HepG2 (cell line): ENCODE measurements around the gene NAPSA. TPM values are rescaled to one million over a fixed set of nuclear protein-coding genes. Genes with fewer than 3 reads are reported as not detected.
A peak's percentile ranks its signal among the peaks of the same experiment; 100 is the strongest.

Source experiments
- AKAP8 ChIP-seq: sonication (generic); formaldehyde crosslinking; IDR thresholded peaks from 2 replicates; pipeline ENCODE4 v1.5.1; 2020; ENCODE audit warnings: mild to moderate bottlenecking, missing genetic modification reagents
- ATRX ChIP-seq: sonication (generic); formaldehyde crosslinking; IDR thresholded peaks from 2 replicates; pipeline ENCODE4 v1.4.0; 2020; ENCODE audit warnings: missing genetic modification reagents, borderline replicate concordance
- CEBPG ChIP-seq: IDR thresholded peaks from 2 replicates; pipeline ENCODE4 v1.6.1; 2016
- ELF4 ChIP-seq: sonication (generic); formaldehyde crosslinking; IDR thresholded peaks from 2 replicates; pipeline ENCODE4 v1.5.0; 2020; ENCODE audit warnings: missing genetic modification reagents, mild to moderate bottlenecking, moderate library complexity, borderline replicate concordance
- GLI4 ChIP-seq: sonication (generic); formaldehyde crosslinking; IDR thresholded peaks from 2 replicates; pipeline ENCODE4 v1.5.1; 2020; ENCODE audit warnings: missing genetic modification reagents, mild to moderate bottlenecking, moderate library complexity, borderline replicate concordance
- GTF3A ChIP-seq: sonication (generic); formaldehyde crosslinking; conservative IDR thresholded peaks from 2 replicates; pipeline ENCODE4 v1.4.0; 2020; ENCODE audit warnings: mild to moderate bottlenecking, missing genetic modification reagents
- LCORL ChIP-seq, 2 experiments: fragments of 450-650 bp in 1 of 2; sonication (generic) in 1 of 2; formaldehyde crosslinking in 1 of 2; IDR thresholded peaks; 2 replicates each; pipeline versions ENCODE4 v1.5.0 to v1.6.1; 2017 to 2020; ENCODE audit warnings: antibody characterized with exemption in 1 of 2, missing genetic modification reagents in 1 of 2
- MEF2D ChIP-seq: sonication (generic); formaldehyde crosslinking; IDR thresholded peaks from 2 replicates; pipeline ENCODE4 v1.5.1; 2020; ENCODE audit warnings: mild to moderate bottlenecking, missing genetic modification reagents
- NR2F1 ChIP-seq, 2 experiments: fragments of 450-650 bp in 1 of 2; formaldehyde crosslinking in 1 of 2; IDR thresholded peaks; 2 replicates each; pipeline versions ENCODE4 v1.5.0 to v1.6.1; 2016 to 2020; ENCODE audit warnings: mild to moderate bottlenecking in 1 of 2, missing compliant biosample characterization in 1 of 2, missing genetic modification reagents in 1 of 2, moderate library complexity in 1 of 2
- SNRNP70 ChIP-seq: fragments of 200-400 bp; formaldehyde crosslinking; IDR thresholded peaks from 2 replicates; pipeline ENCODE4 v1.6.1; 2017; ENCODE audit warnings: mild to moderate bottlenecking, low read depth, low read length, moderate library complexity
- SP4 ChIP-seq: sonication (generic); formaldehyde crosslinking; IDR thresholded peaks from 2 replicates; pipeline ENCODE4 v1.8.1; 2023; ENCODE audit warnings: mild to moderate bottlenecking, missing genetic modification reagents
- ZBED4 ChIP-seq: sonication (generic); formaldehyde crosslinking; IDR thresholded peaks from 2 replicates; pipeline ENCODE4 v1.4.0; 2020; ENCODE audit warnings: missing genetic modification reagents, borderline replicate concordance
- ZFX ChIP-seq: sonication (generic); formaldehyde crosslinking; IDR thresholded peaks from 2 replicates; pipeline ENCODE4 v1.4.0; 2020; ENCODE audit warnings: mild to moderate bottlenecking, low read depth, missing genetic modification reagents, moderate library complexity
- ZNF235 ChIP-seq: sonication (generic); formaldehyde crosslinking; IDR thresholded peaks from 2 replicates; pipeline ENCODE4 v1.8.1; 2023; ENCODE audit warnings: mild to moderate bottlenecking, missing genetic modification reagents, borderline replicate concordance
- ZNF263 ChIP-seq: sonication (generic); formaldehyde crosslinking; IDR thresholded peaks from 2 replicates; pipeline ENCODE4 v1.4.0; 2020; ENCODE audit warnings: missing genetic modification reagents
- ZNF614 ChIP-seq: IDR thresholded peaks from 2 replicates; pipeline ENCODE4 v1.6.1; 2018; ENCODE audit warnings: missing biosample characterization, missing genetic modification reagents, inconsistent platforms, borderline replicate concordance
- ZNF800 ChIP-seq: sonication (generic); formaldehyde crosslinking; IDR thresholded peaks from 2 replicates; pipeline ENCODE4 v1.4.0; 2020; ENCODE audit warnings: missing genetic modification reagents
- polyA plus RNA-seq, 8 experiments: library from polyadenylated mRNA; depleted of rRNA in 3 of 8; stranded (reverse) in 7 of 8; unstranded in 1 of 8; fragments of >200 nt; fragmentation: Illumina TruSeq in 4 of 8; extraction: Trizol in 4 of 8; gene quantifications; 2 replicates each; pipeline versions ENCODE4 v1.2.1 to v1.2.3, GENCODE V29; 2011 to 2016; ENCODE audit warnings: low read depth in 4 of 8, missing spikeins in 1 of 8, mixed read lengths in 1 of 8; ENCODE audit not compliant: insufficient read depth in 1 of 8
- total RNA-seq, 5 experiments: library from RNA; depleted of rRNA; stranded (reverse); fragments of >200 nt; fragmentation: Illumina TruSeq; extraction: Trizol; gene quantifications; 2 replicates each; pipeline ENCODE4 v1.2.3, GENCODE V29; 2016; ENCODE audit warnings: low read depth in 1 of 5
- TF ChIP-seq, protein P1 (sequence below): fragments of 450-650 bp; IDR thresholded peaks from 2 replicates; pipeline ENCODE4 v1.6.1; 2017
- TF ChIP-seq, protein P2 (sequence below): sonication (generic); formaldehyde crosslinking; IDR thresholded peaks from 2 replicates; pipeline ENCODE4 v1.4.0; 2020; ENCODE audit warnings: missing genetic modification reagents

The NAPSA gene
- total and polyA plus RNA-seq, 2 of the 13 experiments (the other 11 are each of a cell fraction or from before 2014, with no cell fraction given): not detected

GRCh38 chr19:50329146-50329925, 36.1 kb downstream of the NAPSA start, which contains the start of gene KCNC3 (continued):
- TF ChIP-seq ATRX (CRISPR knock-in tag): no peak
- TF ChIP-seq, protein P1, sequence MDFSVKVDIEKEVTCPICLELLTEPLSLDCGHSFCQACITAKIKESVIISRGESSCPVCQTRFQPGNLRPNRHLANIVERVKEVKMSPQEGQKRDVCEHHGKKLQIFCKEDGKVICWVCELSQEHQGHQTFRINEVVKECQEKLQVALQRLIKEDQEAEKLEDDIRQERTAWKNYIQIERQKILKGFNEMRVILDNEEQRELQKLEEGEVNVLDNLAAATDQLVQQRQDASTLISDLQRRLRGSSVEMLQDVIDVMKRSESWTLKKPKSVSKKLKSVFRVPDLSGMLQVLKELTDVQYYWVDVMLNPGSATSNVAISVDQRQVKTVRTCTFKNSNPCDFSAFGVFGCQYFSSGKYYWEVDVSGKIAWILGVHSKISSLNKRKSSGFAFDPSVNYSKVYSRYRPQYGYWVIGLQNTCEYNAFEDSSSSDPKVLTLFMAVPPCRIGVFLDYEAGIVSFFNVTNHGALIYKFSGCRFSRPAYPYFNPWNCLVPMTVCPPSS: no peak
- TF ChIP-seq NR2F1 (CRISPR knock-in tag; IDR thresholded peaks at IDR 0.05): no peak
- peak; percentile 34; the same call in 1 of the 2 replicates for TF ChIP-seq MEF2D (CRISPR knock-in tag)
- TF ChIP-seq ZNF800 (CRISPR knock-in tag): 0 out of 2 replicates have a peak, but pooled peaks have one; percentile 21
- peak; percentile 91 for TF ChIP-seq SP4
- TF ChIP-seq ZNF235: no peak
- TF ChIP-seq GLI4 (CRISPR knock-in tag): 0 out of 2 replicates have a peak, but pooled peaks have one; percentile 26
- TF ChIP-seq, protein P2, sequence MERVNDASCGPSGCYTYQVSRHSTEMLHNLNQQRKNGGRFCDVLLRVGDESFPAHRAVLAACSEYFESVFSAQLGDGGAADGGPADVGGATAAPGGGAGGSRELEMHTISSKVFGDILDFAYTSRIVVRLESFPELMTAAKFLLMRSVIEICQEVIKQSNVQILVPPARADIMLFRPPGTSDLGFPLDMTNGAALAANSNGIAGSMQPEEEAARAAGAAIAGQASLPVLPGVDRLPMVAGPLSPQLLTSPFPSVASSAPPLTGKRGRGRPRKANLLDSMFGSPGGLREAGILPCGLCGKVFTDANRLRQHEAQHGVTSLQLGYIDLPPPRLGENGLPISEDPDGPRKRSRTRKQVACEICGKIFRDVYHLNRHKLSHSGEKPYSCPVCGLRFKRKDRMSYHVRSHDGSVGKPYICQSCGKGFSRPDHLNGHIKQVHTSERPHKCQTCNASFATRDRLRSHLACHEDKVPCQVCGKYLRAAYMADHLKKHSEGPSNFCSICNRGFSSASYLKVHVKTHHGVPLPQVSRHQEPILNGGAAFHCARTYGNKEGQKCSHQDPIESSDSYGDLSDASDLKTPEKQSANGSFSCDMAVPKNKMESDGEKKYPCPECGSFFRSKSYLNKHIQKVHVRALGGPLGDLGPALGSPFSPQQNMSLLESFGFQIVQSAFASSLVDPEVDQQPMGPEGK (CRISPR knock-in tag): peak; percentile 45
- 0 out of 2 replicates have a peak, but pooled peaks have one; percentile 27 for TF ChIP-seq AKAP8 (CRISPR knock-in tag)
- TF ChIP-seq ELF4: no peak
- TF ChIP-seq ZBED4: no peak
- peak; percentile 86 for TF ChIP-seq ZFX
- TF ChIP-seq LCORL (IDR thresholded peaks at IDR 0.05): no peak
- TF ChIP-seq LCORL (CRISPR knock-in tag; IDR thresholded peaks at IDR 0.05): 0 out of 2 replicates have a peak, but pooled peaks have one; percentile 29
- no peak for TF ChIP-seq GTF3A (CRISPR knock-in tag)
- no peak for TF ChIP-seq SNRNP70
- TF ChIP-seq CEBPG (CRISPR knock-in tag): 0 out of 2 replicates have a peak, but pooled peaks have one; percentile 3
- TF ChIP-seq ZNF614 (CRISPR knock-in tag): peak; percentile 45; the same call in 1 of the 2 replicates
- TF ChIP-seq ZNF263 (CRISPR knock-in tag): peak; percentile 54; the same call in 1 of the 2 replicates
